DOHH2 (cell line): Measurements from ENCODE around the gene ERVK3-1.

Experiments used
- H3F3A ChIP-seq: fragments of 200-600 bp; sonication (generic), shearing (Covaris generic); 2 replicates; pipeline ENCODE4 v1.6.0; 2016; ENCODE audit warnings: antibody characterized with exemption, mild to moderate bottlenecking; ENCODE audit not compliant: control insufficient read depth, insufficient read depth
- H3K27ac ChIP-seq: fragments of 200-600 bp; sonication (generic); 2 replicates; pipeline ENCODE4 v1.5.1; 2014; ENCODE audit warnings: low read depth, mild to moderate bottlenecking, low read length, moderate library complexity
- H3K27me3 ChIP-seq: fragments of 200-600 bp; sonication (generic); 2 replicates; pipeline ENCODE4 v1.6.1; 2014; ENCODE audit warnings: mild to moderate bottlenecking, low read length, mixed read lengths; ENCODE audit not compliant: control insufficient read depth
- H3K36me3 ChIP-seq: fragments of 200-600 bp; sonication (generic); 2 replicates; pipeline ENCODE4 v1.6.1; 2014; ENCODE audit warnings: mild to moderate bottlenecking, low read length, moderate library complexity, mixed read lengths; ENCODE audit not compliant: control insufficient read depth
- H3K4me1 ChIP-seq: fragments of 200-600 bp; sonication (generic); 2 replicates; pipeline ENCODE4 v1.6.1; 2014; ENCODE audit warnings: mild to moderate bottlenecking, low read length, mixed read lengths; ENCODE audit not compliant: control insufficient read depth
- H3K4me2 ChIP-seq: fragments of 200-600 bp; sonication (generic); 2 replicates; pipeline ENCODE4 v1.6.0; 2014; ENCODE audit warnings: mild to moderate bottlenecking, low read length, moderate library complexity
- H3K4me3 ChIP-seq: fragments of 200-600 bp; sonication (generic); 2 replicates; pipeline ENCODE4 v1.5.1; 2014; ENCODE audit warnings: mild to moderate bottlenecking, low read length, mixed read lengths
- H3K79me2 ChIP-seq: fragments of 200-600 bp; sonication (generic); 2 replicates; pipeline ENCODE4 v1.6.1; 2014; ENCODE audit warnings: mild to moderate bottlenecking, low read length, mixed read lengths; ENCODE audit not compliant: control insufficient read depth
- H3K9me2 ChIP-seq: fragments of 200-600 bp; sonication (generic); replicated peaks from 2 replicates; pipeline ENCODE4 v1.6.1; 2014; ENCODE audit warnings: mild to moderate bottlenecking, low read length, mixed read lengths; ENCODE audit not compliant: control insufficient read depth
- H3K9me3 ChIP-seq: fragments of 200-600 bp; sonication (generic); 2 replicates; pipeline ENCODE4 v1.6.1; 2014; ENCODE audit warnings: antibody characterized with exemption, low read length, mixed read lengths; ENCODE audit not compliant: control insufficient read depth, insufficient read depth
- H4K20me1 ChIP-seq: fragments of 200-600 bp; sonication (generic); 2 replicates; pipeline ENCODE4 v1.6.0; 2014; ENCODE audit warnings: low read depth, mild to moderate bottlenecking, antibody characterized with exemption, low read length, moderate library complexity; ENCODE audit not compliant: control insufficient read depth, insufficient read depth
- EZH2phosphoT487 ChIP-seq: fragments of 200-600 bp; sonication (generic); IDR thresholded peaks from 2 replicates; pipeline ENCODE4 v1.6.1; 2017; ENCODE audit warnings: borderline replicate concordance, mild to moderate bottlenecking, antibody characterized with exemption, low read length, moderate library complexity, mixed read lengths
- TF ChIP-seq, protein P1 (sequence below): fragments of 200-600 bp; sonication (generic); IDR thresholded peaks from one replicate; pipeline ENCODE4 v1.5.1; 2014; ENCODE audit warnings: antibody characterized with exemption, mild to moderate bottlenecking, low read depth, low read length; ENCODE audit not compliant: poor library complexity, severe bottlenecking

ERVK3-1 gene

DNA sequence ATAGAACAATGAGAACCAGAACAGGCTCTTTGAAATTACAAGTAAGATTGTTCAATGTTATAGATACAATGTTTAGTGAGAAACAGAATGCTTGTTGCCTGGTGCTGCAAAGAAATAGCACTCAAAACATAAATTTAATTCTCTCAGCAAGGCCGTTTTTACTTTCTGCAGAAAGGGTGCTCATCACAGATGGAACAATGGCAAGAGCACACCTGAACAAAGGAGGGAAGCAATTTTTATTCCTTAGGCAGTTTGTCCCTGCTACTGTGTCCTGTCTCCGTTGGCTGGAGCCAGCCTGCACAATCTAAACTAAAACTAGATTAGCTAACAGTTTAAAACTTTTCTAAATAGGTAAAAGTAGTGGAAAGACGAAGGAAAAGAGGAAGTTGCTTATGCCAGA, 36.8 kb upstream of the ERVK3-1 start:
- Histone ChIP-seq H3F3A (no peaks in the 10 kb centered on the region), H3K4me2 (no peak overlapping the region), H3K79me2 (no peaks in the 10 kb centered on the region), H3K27ac (no peak overlapping the region), H3K9me2 (no peaks in the 10 kb centered on the region), H3K27me3 (no peaks in the 10 kb centered on the region), H3K4me3 (no peak overlapping the region), H3K9me3 (peaks cover 34% of the 10 kb centered on the region), H3K4me1 (no peaks in the 10 kb centered on the region), H4K20me1 (no peaks in the 10 kb centered on the region), H3K36me3 (peaks cover 3% of the 10 kb centered on the region; the same call in 1 of the 2 replicates)
- no peak for TF ChIP-seq EZH2phosphoT487

DNA sequence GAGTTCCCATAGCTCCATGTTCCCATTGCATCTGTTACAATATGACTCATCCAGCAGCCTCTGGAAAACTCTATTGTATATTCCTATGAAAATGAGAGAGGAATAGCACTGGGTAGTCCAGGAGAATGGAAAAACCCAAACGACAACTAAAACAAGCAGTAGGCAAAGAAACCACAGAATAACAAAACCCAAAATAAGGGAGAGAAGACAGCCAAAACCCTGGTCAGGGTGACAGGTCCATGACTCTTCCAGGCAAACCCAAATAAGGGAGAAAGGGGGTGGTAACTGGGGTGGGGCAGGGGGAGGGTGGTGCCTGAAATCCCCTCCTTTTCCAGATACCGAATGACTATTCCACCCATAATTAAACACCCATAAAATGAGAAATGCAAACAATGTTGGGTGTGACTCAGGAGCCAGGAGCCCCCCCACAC, 30.4 kb upstream of the ERVK3-1 start:
- Histone ChIP-seq H3K79me2 (peaks cover 14% of the 10 kb centered on the region), H3K4me1 (peaks cover 9% of the 10 kb centered on the region), H3K27ac (no peak overlapping the region), H3K36me3 (peaks cover 6% of the 10 kb centered on the region), H3K27me3 (no peaks in the 10 kb centered on the region), H3F3A (no peaks in the 10 kb centered on the region), H3K4me2 (no peak overlapping the region), H3K9me2 (no peaks in the 10 kb centered on the region), H3K4me3 (no peak overlapping the region), H3K9me3 (peaks cover 21% of the 10 kb centered on the region), H4K20me1 (no peaks in the 10 kb centered on the region)
- TF ChIP-seq, protein P1, sequence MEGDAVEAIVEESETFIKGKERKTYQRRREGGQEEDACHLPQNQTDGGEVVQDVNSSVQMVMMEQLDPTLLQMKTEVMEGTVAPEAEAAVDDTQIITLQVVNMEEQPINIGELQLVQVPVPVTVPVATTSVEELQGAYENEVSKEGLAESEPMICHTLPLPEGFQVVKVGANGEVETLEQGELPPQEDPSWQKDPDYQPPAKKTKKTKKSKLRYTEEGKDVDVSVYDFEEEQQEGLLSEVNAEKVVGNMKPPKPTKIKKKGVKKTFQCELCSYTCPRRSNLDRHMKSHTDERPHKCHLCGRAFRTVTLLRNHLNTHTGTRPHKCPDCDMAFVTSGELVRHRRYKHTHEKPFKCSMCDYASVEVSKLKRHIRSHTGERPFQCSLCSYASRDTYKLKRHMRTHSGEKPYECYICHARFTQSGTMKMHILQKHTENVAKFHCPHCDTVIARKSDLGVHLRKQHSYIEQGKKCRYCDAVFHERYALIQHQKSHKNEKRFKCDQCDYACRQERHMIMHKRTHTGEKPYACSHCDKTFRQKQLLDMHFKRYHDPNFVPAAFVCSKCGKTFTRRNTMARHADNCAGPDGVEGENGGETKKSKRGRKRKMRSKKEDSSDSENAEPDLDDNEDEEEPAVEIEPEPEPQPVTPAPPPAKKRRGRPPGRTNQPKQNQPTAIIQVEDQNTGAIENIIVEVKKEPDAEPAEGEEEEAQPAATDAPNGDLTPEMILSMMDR, result no peak
- no peak for TF ChIP-seq EZH2phosphoT487

DNA sequence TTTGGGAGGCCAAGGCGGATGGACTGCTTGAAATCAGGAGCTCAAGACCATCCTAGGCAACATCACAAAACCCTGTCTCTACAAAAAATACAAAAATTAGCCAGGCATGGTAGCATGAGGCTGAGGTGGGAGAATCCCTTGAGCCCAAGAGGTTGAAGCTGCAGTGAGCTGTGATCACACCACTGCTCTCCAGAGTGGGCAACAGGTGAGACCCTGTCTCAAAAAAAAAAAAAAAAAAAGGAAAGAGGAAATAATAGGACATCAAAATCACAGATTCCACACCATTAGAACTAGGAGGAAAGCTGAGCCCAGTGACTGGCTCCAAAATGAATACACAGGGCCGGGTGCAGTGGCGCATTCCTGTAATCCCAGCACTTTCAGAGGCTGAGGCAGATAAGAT, 29.6 kb upstream of the ERVK3-1 start:
- Histone ChIP-seq H3K9me3 (peaks cover 23% of the 10 kb centered on the region), H3K9me2 (no peaks in the 10 kb centered on the region), H3K4me1 (peaks cover 13% of the 10 kb centered on the region), H3K79me2 (peaks cover 21% of the 10 kb centered on the region), H3K4me2 (no peak overlapping the region), H3K27me3 (no peaks in the 10 kb centered on the region), H3K36me3 (peaks cover 13% of the 10 kb centered on the region), H4K20me1 (no peaks in the 10 kb centered on the region), H3F3A (no peaks in the 10 kb centered on the region), H3K27ac (no peak overlapping the region), H3K4me3 (no peak overlapping the region)
- TF ChIP-seq, protein P1, result no peak
- no peak for TF ChIP-seq EZH2phosphoT487

DNA sequence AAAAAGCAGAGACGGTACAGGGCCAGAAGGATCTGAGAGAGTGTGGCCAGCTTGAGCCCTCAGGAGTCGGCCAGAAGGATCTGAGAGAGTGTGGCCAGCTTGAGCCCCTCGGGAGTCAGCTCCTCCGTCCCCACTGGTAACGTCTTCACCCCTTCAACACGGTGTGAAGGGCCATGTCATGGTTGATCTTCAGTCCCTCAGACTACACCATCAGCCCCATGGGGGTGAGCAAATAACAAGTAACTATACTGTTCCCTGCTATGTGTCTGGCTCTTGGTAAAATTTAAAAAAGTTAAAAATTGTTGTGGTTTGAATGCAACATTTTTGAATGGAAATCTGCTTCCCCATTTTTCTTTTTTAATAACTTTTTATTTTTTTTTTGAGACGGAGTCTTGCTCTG, 28.0 kb upstream of the ERVK3-1 start:
- no peak overlapping the region for H3K4me2 ChIP-seq

More for the DNA sequence above, 28.0 kb upstream of the ERVK3-1 start:
- no peak for TF ChIP-seq EZH2phosphoT487
- TF ChIP-seq, protein P1, result no peak
- Histone ChIP-seq H3K36me3 (peaks cover 22% of the 10 kb centered on the region), H3K27ac (no peak overlapping the region), H3K4me3 (no peak overlapping the region), H3K9me2 (no peaks in the 10 kb centered on the region), H3K4me1 (peaks cover 13% of the 10 kb centered on the region), H4K20me1 (no peaks in the 10 kb centered on the region), H3K27me3 (no peaks in the 10 kb centered on the region), H3F3A (no peaks in the 10 kb centered on the region), H3K79me2 (peaks cover 32% of the 10 kb centered on the region), H3K9me3 (peaks cover 12% of the 10 kb centered on the region)
